Left colon (tissue), 2 donors: ENCODE measurements around the gene STMN3. TPM values are rescaled to one million over a fixed set of nuclear protein-coding genes. Genes with fewer than 3 reads are reported as not detected.
"Not testable (repeated sequence)": the region's sequence is repeated elsewhere in the genome, so short reads cannot be mapped to it uniquely, and the experiment has no call there.

Experiments used
- ATAC-seq: fragments of 200-7000 bp; cut with Tn5 transposase; one replicate; pipeline ENCODE4 v1.9.1; 2020; ENCODE audit warnings: mild to moderate bottlenecking, moderate library complexity
- DNase-seq, 2 donors: peaks; one replicate each; pipeline ENCODE4 v3.0.0-alpha.2; 2020
- intact Hi-C, 2 donors: fragments of 100-400 bp; cut with DNase I in 1 of 2; cut with micrococcal nuclease in 1 of 2; formaldehyde crosslinking; loops; one replicate each; pipeline versions ENCODE4 v1.11.2 to v1.14.0; 2022; cut with DNase I, micrococcal nuclease
- total RNA-seq, 2 donors: library from RNA; stranded (reverse); fragmentation: NEBNext Ultra II Directional; extraction: Animal tissue kit (Norgen Biotek cat#: 25700); gene quantifications; one replicate each; pipeline ENCODE4 v1.2.1, GENCODE V29; 2021
- donor health status: DM: no; HTN: no; CAD: no.
- donor health status: DM: yes; HTN: yes; CAD: no.

Gene STMN3
- total RNA-seq, 2 donors from 2014 or later, result 2.9 to 5.5 TPM

DNA sequence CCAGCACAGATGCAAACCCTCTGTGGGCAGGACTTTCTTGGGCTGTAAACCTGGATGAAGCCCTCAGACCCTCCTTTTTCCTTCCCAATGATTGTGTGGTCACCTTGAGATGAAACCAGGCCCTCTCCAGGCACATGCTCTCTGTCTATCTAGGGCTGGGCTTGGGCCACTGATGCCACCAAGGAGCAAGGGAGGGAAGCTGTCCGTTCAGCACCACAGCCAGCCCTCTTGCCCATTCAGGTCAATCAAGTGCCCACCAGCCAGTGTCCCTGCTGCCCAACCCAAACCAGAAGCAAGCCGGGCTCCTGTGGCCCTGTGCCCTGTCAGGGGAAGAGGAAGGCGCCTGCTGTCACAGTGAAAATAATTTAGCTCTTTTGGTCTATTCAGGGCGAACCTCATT lies 8.0 kb downstream of the STMN3 start:
- DNase-seq, result no peak
- ATAC-seq, result no peak
- intact Hi-C loops, result loop anchor here in 1 of 2 donors (10.0 kb wide), 1 partner anchor 90 kb away; the partner anchor contains the start of gene FNDC11

DNA sequence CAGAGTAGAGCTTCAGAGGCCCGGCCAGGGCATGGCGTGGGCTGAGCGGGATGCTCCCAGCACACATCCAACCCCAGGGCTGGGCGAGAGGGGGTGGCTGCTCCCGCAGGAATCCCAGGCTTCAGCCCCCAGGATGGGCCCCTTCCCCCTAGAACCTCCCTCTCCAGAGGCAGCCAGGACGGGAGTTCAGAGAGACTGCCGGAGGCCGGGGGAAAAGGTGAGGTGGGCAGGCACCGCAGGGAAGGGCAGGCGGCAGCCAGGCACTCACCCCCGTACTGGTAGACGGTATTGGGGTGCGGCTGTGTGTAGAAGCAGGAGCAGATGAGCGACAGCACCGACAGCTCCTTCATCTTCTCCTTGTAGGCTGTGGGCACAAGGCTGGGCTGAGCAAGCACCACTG lies 9.3 kb downstream of the STMN3 start:
- ATAC-seq (no peak), DNase-seq (no peak)
- intact Hi-C loops, result loop anchor here in 1 of 2 donors (10.0 kb wide), 1 partner anchor 89 kb away; the partner anchor contains the start of gene FNDC11

DNA sequence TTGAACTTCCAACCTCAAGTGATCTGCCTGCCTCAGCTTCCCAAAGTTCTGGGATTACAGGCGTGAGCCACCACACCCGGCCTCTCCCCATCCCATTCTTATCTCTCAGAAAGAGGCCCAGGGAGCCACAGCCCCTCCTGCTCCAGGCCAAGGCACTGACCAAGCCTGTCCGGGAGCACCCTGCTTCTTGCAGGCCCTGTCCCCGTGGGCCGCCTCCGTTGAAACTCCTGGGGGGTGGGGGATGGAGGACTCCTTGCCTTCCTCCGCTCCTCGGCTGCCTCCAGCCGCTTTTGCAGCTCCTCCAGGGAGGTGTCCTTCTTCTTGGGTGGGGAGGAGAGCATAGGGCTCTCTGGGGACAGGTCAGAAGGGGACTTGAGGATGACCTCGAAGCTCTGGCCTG lies 9.7 kb downstream of the STMN3 start:
- no peak for ATAC-seq

DNA sequence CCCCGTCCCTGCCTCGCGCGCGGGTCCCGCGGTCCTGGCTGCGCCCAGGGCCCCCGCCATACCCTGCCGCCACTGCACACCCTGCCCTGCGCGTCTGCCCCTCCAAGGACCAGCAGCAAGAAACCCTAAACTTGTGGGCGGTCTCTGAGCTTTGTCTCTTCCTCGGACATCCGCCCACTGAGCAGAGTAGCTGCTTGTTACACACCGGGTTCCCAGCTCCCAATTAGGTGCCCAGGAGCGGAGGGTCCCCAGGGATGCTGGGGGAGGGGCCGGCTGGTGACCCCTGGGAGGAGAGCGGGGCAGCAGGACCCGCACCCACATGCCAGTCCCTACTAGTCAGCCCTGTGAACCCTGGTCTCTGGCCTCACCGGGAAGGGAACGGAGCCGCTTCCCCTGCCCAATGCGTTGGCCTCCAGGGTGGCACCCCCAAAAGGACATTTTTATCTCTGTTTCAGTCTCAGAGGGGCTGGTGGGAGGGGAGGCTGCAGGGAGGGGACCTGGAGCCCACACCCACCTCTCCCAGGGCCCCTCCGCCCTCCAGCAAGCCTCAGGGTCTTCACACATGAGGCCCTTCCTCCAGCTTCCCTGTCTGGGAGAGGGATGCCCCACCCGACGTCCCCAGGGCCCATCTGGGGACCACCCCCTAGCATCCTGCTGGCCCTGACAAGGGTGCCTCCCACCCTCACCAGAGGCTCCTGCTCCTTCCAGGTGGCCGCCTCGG lies 10.5 kb downstream of the STMN3 start:
- ATAC-seq, result no peak
- intact Hi-C loops, result loop anchor here in 1 of 2 donors (10.0 kb wide), 1 partner anchor 88 kb away; the partner anchor contains the start of gene FNDC11

More for the DNA sequence above, 9.7 kb downstream of the STMN3 start:
- no peak for DNase-seq
- intact Hi-C loops, result loop anchor here in 1 of 2 donors (10.0 kb wide), 1 partner anchor 89 kb away; the partner anchor contains the start of gene FNDC11

DNA sequence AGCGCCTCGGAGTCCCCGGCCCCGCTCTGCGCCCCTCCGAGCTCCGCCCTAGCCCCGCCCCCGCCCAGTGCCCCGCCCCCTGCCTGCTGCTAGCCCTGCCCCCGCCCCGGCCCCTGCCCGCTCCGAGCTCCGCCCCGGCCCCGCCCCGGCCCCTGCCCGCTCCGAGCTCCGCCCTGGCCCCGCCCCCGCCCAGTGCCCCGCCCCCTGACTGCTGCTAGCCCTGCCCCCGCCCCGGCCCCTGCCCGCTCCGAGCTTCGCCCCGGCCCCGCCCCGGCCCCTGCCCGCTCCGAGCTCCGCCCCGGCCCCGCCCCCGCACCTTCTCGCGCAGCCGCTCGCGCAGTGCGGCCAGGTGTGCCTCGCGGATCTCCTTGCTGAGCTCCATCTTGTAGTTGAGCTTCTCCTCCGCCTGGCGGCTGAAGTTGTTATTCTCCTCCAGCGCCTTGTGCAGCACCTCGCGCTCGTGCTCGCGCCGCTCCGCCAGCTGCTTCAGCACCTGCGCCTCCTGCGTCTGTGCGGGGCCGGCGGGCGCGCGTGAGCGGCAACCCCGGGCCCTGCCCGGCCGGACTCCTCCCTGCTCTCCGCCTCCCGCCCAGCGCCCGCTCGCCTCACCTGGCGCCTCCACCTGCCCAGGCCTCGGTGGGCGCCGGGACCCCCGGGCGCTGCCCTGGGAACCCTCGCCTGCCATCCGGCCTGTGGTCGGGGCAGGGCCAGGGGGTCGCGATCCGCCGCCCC lies 11.3 kb downstream of the STMN3 start:
- DNase-seq (peak; percentile 89 to 98), ATAC-seq (peak; percentile 85)
- intact Hi-C loops, result loop anchor here in 1 of 2 donors (10.0 kb wide), 1 partner anchor 87 kb away; the partner anchor contains the start of gene FNDC11

More for the DNA sequence above, 10.5 kb downstream of the STMN3 start:
- DNase-seq, result peak in 1 of 2 donors; percentile 40

DNA sequence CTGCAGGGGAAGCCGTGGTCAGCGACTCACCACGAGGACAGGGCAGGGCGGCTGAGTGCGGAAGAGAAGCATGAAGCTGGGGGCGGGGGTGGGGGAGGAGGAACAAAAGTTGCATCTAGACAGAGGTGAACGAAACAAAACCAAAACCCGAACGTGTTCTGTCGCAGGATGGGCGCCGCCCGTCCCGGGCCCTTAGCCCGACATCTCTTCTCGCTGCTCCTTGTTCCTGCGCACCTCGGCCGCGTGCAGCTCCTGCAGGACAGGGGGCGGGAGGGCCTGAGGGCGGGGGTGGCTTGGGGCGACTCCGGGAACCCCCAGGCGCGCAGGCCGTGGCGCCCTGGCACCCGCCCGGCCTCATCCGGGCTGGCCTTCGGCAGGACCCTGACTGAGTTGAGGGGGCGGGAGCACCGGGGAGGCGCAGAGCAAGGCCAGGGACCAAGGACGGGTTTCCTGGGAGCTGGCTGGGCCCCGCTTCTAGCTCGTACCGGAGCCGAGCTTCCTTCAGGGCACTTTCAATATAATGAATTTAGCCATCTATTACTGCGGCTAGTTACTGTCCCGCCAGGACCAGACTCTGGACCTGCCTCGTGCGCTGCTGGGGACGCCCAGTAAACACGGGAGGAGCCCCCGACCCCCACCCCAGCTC lies 12.0 kb downstream of the STMN3 start:
- DNase-seq (no peak), ATAC-seq (peak; percentile 42)
- intact Hi-C loops, result loop anchor here in 1 of 2 donors (10.0 kb wide), 1 partner anchor 86 kb away; the partner anchor contains the start of gene FNDC11

DNA sequence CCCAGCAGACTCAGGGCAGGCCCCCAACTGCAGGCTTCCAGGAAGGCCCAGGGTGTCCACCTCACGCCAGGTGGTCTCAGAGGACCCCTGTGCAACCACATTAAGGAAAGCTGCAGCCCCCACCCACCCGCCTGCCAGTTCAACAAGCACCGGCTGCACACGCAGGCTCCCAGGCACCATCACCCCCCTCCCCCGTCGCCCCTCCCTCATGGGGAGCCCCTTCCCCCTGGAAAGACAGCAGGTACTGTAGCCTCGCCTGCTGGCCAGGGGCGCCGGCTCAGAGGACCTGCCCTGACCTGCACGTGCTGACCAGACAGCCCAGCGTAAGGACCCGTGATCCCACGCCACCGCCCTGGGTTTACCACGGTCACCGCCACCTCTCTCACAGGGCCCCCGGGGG lies 12.5 kb downstream of the STMN3 start:
- not testable (repeated sequence) for ATAC-seq
- intact Hi-C loops, result loop anchor here in 1 of 2 donors (10.0 kb wide), 1 partner anchor 86 kb away; the partner anchor contains the start of gene FNDC11
- DNase-seq, result peak in 1 of 2 donors; percentile 47

DNA sequence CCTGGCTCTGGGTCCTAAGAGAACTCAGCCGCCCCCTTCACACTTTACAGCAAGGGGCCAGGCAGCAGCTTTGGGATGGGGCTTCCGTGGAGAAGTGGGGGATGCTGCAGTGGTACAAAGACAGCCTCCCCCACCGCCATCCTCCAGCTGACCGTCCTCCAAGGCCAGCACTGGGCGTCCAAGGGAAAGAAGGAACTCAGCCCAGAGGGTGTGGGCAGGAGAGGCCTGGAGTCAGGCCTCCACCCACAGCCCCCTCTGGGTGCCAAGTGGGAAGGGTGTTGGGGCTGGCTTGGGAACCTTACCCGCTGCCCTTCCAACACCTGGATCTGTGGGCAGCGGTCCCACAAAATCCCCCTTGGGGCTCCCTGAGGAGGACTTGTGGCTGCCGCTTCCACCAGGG lies 13.1 kb downstream of the STMN3 start:
- ATAC-seq, result no peak
- peak in 1 of 2 donors; percentile 17 for DNase-seq
- intact Hi-C loops, result loop anchor here in 1 of 2 donors (10.0 kb wide), 1 partner anchor 85 kb away; the partner anchor contains the start of gene FNDC11

DNA sequence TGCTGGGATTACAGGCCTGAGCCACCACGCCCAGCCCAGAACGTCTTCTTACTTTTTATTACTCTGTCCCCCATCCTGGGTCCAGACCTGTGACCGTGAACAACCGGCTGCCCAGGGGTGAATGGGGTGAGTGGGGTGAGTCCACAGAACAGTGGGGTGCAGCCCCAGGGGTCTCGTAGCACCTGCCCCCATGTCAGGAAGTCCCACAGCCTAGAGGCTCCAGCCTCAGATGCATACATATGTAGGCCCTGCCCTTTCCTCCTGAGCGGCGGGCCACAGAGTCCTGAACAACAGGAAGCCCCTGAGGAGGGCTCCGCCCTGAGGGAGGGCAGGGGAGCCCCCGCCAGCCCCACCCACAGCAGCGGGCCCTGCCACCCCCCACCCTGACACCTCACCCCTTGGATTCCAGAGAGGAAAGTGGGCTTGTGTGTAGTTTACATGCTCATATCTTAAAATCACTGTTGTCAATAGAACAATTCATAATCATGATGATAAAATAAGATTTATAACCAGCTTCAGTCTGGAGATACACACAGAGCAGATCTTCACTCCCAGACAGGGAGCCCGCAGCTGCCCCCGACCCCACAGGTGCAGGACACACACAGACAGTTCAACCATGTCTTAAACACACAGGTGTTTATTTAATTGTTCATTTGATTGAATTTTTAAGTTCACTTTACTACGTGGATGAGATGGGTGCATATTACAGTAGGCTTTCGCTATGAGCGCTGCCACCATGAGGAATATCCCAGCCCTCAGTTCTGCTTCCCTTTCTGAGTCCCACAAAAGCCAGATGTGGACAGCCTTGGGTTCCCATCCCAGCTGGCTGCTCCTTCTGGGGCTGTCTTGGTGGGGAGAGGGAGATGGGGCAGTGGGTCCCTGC lies 13.9 kb downstream of the STMN3 start:
- intact Hi-C loops, result no loop called here
- DNase-seq (peak in 1 of 2 donors; percentile 60), ATAC-seq (no peak)

DNA sequence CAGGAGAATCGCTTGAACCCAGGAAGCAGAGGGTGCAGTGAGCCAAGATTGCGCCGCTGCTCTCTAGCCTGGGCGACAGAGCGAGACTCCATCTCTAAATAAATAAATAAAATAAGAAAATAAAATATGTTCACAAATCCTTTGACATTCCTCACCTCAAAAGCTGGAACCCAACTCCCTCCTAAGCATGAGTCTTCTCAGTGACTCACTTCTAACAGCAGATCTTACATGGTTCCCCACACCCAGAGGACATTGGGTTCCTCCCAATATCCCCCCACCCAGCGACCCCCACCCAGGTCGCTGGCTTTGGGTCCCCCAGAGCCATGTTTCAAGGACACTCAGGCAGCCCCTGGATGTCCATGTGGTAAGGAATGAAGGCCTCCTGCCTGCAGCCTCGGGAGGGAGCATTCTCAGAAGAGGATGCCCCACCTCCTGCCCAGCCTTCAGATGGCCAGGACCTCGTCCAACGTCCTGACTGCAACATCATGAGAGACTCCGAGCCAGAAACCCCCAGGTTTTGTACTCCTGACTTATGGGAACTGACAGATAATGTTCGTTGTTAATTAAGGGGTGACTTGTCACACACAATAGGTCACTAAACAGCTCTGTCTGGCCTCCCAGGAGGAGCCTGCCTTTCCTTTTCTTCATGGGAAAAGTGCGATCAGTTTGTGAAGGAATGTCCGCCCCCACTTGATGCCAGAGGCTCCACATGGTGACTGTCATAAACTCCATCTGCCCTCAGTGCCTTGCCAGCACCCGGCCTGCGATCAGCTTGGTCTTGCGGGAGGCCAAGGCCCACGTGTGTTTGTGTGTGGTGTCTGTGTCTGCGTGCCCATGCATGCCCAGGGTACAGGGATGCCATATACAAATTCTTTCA lies 16.2 kb downstream of the STMN3 start:
- intact Hi-C loops, result no loop called here
- ATAC-seq (no peak), DNase-seq (no peak)

DNA sequence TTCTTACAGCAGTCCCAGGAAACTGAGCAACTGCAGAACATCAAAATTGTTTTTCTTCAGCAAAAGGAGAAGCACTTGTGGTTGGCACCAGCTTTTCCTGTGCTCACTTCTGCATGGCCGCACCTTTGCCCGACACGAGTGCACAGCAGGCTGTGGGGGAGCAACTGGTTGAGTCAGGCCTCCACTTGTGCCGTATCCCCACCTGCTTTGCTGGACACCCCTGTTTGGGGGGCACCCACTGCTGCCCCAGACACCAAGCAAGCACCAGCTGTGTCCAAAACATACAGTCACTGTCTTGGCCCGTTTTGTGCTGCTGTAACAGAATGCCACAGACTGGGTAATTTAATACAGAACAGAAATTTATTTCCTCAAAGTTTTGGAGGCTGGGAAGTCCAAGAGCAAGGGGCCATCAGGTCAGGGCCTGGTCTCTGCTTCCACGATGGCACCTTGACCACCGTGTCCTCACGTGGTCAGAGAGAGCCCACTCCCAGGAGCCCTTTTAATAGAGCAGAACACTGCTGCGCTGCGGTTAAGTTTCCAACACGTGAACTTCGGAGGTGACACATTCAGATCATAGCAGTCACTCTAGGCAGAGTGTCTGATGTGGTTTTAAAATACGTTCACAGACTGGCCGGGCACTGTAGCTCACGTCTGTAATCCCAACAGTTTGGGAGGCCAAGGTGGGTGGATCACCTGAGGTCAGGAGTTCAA lies 17.6 kb downstream of the STMN3 start:
- DNase-seq (peak in 1 of 2 donors; percentile 46), ATAC-seq (no peak)
- intact Hi-C loops, result no loop called here

DNA sequence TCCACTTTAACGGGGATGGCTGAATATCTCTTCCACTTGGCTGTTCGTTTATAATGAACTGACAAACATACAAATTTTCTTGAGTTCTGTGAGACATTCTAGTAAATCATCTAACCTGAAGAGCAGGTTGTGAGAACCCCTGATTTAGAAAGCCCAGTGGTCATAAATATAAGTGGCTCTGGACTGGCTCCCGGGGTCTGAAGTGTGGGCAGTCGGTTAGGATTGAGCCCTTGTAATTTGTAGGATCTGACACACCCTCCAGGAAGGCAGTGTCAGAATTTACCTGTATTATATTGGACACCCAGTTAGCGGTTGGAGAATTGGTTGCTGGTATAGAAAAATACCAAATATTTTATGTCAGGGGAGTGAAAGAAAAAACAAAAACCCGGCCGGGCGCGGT lies 19.5 kb downstream of the STMN3 start:
- DNase-seq, result no peak
- intact Hi-C loops, result no loop called here
- no peak for ATAC-seq

DNA sequence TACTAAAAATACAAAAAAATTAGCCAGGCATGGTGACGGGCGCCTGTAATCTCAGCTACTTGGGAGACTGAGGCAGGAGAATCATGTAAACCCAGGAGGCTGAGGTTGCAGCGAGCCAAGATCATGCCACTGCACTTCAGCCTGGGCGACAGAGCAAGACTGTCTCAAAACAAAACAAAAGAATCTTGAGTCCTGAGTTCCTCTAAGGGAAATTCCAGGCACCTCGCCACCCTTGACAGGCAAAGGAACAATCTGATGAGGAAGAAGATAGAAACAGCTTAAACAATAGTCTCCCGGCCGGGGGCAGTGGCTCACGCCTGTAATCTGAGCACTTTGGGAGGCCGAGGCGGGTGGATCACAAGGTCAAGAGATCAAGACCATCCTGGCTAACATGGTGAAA lies 21.8 kb downstream of the STMN3 start:
- intact Hi-C loops, DNase-seq, ATAC-seq: not testable (repeated sequence)

DNA sequence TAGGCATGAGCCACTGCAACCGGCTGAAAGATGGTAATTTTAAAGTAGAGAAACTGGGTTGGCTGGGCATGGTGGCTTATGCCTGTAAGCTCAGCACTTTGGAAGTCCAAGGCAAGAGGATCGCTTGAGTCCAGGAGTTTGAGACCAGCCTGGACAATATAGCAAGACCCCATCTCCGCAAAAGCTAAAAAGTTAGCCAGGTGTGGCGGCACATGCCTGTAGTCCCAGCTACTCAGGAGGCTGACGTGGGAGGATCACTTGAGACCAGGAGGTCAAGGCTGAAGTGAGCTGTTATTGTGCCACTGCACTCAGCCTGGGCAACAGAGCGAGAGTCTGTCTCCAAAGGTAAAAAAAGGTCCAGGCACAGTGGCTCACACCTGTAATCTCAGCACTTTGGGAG lies 22.3 kb downstream of the STMN3 start:
- intact Hi-C loops, ATAC-seq, DNase-seq: not testable (repeated sequence)

DNA sequence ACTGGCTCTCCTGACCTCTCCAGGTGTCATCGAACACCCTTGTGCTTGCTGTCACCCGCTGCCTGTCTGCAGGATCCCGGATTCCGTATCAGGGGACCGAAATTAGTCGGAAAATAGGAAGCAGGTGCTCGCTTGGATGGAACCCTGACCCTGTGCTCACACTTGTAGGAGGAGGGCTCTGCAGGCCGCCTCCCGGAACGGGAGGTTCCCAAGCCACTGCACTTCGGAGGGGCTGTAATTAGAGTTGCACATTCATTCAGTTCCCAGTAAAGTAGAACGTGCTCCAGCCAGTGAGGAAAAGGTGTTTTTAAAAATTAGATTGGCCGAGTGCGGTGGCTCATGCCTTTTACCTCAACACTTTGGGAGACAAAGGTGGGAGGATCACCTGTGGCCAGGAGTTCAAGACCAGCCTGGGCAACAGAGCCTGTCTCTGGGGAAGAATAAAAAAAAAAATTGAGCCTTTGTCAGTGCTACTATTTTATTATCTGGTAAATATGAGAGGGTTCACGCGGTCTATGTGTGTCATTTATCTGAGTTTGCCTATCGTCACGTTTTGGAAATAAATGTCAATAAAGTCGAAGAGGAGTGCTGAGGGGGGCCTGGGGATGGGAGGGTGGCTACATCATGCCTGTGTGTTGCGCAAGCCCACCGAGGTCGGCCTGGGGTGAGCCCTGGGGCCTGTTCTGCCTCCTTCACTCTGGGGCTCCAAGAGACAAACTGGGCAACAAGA lies 24.8 kb downstream of the STMN3 start:
- ATAC-seq (peak; percentile 64), DNase-seq (peak; percentile 69 to 73)
- intact Hi-C loops, result no loop called here

DNA sequence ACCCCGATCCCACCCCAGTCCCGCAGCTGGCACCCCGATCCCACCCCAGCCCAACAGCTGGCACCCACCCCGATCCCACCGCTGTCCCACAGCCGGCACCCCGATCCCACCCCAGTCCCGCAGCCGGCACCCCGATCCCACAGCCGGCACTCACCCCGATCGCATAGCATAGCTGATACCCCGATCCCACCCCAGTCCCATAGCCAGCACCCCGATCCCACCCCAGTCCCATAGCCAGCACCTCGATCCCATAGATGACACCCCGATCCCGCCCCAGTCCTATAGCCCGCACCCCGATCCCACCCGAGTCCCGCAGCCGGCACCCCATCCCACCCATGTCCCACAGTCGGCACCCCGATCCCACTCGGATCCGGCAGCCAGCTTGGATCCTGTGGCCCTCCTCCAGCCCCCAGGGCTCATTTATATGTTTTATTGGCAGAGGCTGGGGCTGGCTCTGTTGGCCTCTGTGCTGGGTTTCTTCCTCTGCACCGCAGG lies 25.4 kb downstream of the STMN3 start:
- intact Hi-C loops, result no loop called here
- ATAC-seq (peak; percentile 39), DNase-seq (no peak)
